Glomerular endothelial cell (primary cell): ENCODE results near the gene OR1N1. TPM values are rescaled to one million over a fixed set of nuclear protein-coding genes. Genes with fewer than 3 reads are reported as not detected.

Experiments
- total RNA-seq: library from RNA; depleted of rRNA; stranded (reverse); fragments of >200 nt; gene quantifications from 2 replicates; pipeline ENCODE4 v1.2.3, GENCODE V29; 2015

The OR1N1 gene
- total RNA-seq, 1 donor from 2014 or later: not detected

Other genes with a start within 250 kb of the OR1N1 start
- gene PTGS1, start 156.3 kb downstream of the OR1N1 start, total RNA-seq: 1.1 and 4.2 TPM in 2 replicates
- not detected in 2 replicates for gene OR1J1, start 49.4 kb downstream of the OR1N1 start, total RNA-seq
- not detected in 2 replicates for gene OR1J2, start 16.5 kb downstream of the OR1N1 start, total RNA-seq
- not detected in 2 replicates for gene OR1J4, start 8.2 kb downstream of the OR1N1 start, total RNA-seq
- gene OR1N2, start 25.8 kb upstream of the OR1N1 start, total RNA-seq: not detected in 2 replicates
- gene OR1L8, start 56.1 kb upstream of the OR1N1 start, total RNA-seq: 1.1 and 1.3 TPM in 2 replicates
- gene OR1Q1, start 87.4 kb upstream of the OR1N1 start, total RNA-seq: not detected in 2 replicates
- 0.39 TPM in 1 of 2 replicates, not detected in the other for gene OR1B1, start 130.3 kb upstream of the OR1N1 start, total RNA-seq
- not detected in 2 replicates for gene OR1L1, start 134.4 kb upstream of the OR1N1 start, total RNA-seq
- not detected in 2 replicates for gene OR1L3, start 147.8 kb upstream of the OR1N1 start, total RNA-seq
- not detected in 2 replicates for gene OR1L4, start 196.7 kb upstream of the OR1N1 start, total RNA-seq
- gene OR1L6, start 215.0 kb upstream of the OR1N1 start, total RNA-seq: not detected in 2 replicates